UCSD-AML1 (cell line): ENCODE data around the gene NRN1.
A peak's percentile ranks its signal among the peaks of the same experiment; 100 is the strongest.
"Not testable (repeated sequence)": the region's sequence is repeated elsewhere in the genome, so short reads cannot be mapped to it uniquely, and the experiment has no call there.

Experiments used
- DNase-seq: peaks from one replicate; lab custom pipeline; 2025; ENCODE audit not compliant: unreplicated experiment; lab: John Stamatoyannopoulos, UW

The NRN1 gene

DNA sequence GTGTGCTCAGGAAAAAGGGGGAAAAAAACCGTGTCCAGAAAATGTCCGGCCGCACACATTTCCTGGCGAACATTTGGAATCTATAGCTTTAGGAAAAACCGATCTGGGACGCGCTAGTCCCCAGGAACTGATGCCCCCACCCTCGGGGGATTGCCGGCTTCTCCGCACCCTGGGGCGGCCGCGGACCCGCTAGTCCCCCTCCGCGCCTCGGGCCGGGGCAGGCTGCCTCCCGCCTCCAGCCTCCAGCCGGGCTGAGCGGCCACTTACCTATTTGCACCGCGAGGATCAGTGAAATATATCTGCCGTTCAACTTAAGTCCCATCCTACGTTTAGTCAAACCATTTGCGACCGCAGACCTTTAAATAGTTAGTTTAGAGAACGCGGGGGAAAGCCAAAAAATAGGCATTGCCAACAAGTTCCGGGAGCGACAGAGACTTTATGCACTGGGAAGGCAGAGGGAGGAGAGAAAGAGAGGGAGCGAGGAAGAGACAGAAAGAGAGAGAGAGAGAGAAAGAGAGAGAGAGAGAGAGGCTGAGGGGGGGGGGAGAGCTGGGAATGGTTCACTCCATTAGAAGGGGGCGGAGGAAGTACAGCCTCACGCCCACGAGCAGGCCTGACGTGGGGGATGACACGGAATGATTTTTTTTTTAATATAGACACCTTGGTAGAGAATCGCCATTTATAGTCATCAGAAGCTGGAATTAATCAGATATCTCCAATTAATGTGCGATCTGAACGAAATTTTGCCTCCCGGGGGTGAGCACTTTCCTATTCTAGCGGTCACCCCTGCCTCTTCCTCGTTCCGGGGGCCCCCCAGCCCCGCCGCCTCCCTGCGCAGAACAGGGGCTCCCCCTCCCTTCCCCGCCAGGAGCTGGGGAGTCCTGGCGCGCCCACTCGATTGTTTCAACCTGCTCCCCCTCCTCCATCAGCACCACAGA is at the start of gene NRN1:
Gene NRN1, minus strand, starts transcription at position 498 of the 938 bp plus-strand sequence. Its CDS starts 176 bp downstream, at position 322.
- no peak for DNase-seq

DNA sequence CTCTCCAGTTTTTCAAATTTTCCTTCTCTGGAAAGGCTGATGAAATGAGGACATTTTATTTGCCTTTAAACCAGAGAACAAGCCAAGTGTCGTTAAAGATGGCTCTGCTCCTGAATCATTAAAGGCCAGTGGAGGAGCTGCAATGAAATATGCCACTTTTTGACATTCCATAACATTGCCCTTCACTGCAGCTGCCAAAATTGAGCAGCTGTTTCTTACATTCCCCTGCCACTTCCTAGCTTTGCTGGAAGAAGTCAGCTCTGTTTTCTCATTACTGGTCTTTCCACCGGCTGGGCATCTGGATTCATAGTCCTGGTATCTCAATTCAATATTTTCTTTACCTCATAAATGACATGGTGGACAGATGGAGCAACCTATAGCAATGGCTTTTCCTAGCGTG is 45.5 kb upstream of the NRN1 start:
- DNase-seq = no peak

- DNase-seq = no peak
These were observed 40.0 kb upstream of the NRN1 start for GRCh38 chr6:6046716-6047115.

DNA sequence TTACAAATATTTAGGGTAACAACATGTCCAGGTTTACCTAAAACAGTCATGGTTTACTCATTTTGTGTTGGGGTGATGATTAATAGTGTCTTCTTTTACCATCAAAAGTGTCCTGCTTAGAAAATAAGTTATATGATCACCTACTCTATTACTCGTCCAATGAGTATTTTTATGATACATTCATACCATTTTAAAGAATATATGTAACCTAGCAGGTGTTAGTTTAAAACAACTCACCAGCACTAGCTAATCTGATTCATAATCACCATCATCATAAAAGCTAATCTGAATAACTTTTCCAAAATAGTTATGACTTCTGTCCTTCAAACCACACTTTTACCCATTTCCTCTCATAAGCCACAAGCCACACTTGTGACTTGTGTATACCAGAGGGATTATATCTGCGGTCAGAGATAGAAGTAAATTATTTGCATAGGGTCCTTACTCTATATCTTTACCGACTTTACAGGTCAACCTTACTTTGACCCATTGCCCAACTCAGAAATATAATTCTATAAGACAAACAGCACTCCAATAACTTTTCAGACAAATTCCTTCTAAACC is 33.3 kb upstream of the NRN1 start:
- no peak for DNase-seq

DNA sequence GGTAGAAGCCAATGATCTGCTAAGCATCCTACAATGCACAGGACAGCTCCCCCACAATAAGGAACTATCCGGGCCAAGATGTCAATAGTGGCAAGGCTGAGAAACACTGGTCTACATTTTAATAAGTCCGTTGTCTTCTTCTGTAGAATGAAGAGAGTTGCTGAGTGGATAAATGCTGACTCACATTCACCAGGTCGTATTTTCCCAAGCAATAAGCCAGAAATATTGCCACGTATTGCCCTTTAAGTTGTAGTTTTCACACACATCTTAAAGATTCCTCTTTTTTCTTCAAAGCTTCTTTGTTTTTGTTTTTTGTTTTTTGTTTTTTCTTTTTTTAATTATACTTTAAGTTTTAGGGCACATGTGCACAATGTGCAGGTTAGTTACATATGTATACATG is 30.5 kb upstream of the NRN1 start:
- no peak for DNase-seq

DNA sequence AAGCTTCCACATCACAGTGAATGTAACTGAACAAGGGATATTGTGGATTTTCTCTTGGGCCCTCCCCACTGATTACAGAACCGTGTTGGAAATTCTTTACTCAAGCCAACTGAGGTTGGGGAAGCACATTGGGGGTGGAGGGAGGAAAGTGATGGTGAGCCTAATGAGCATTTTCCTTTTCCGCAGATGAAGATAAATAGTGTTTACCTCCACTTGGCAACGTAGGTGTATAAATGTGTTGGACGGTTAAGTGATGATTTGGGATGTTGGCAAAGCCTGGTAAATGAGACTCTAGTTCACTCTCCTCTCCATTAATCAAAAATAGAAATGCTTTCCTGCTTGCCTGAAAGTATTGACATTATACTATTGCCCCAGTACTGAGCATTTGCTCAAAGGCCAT is 27.1 kb upstream of the NRN1 start:
- no peak for DNase-seq

DNA sequence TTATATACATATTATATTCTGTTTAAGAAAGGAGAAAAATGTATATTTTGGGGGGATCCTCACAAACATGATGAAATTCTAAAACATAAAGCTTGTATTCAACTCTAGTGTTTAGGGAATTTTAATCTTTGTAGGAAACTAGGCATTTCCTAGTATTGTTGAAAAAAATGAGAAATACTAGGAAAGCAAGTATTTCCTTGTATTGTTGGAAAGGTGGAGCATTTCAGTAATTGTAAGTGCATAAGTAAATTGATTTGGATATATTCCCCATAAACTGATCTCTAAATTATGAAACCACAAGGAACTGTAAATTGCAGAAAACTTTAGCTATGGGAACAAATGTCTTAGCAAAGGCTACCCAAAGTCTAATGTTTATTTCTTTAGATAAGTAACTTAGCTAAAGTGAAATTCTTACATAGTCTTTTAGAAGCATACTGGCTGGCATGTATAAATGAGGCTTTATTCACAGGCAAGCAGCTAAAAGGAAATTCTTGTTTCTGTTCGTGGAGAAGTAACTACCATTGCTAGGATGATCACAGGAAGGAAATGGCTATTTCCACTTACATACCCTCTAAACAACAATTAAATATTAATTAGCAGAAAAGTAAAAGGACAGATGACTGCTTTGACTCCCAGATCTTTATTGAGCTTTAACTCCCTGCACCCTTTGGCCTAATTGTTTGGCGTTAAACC is 19.9 kb upstream of the NRN1 start:
- no peak for DNase-seq

GRCh38 chr6:6025736-6026135 is 19.0 kb upstream of the NRN1 start:
- no peak for DNase-seq

DNA sequence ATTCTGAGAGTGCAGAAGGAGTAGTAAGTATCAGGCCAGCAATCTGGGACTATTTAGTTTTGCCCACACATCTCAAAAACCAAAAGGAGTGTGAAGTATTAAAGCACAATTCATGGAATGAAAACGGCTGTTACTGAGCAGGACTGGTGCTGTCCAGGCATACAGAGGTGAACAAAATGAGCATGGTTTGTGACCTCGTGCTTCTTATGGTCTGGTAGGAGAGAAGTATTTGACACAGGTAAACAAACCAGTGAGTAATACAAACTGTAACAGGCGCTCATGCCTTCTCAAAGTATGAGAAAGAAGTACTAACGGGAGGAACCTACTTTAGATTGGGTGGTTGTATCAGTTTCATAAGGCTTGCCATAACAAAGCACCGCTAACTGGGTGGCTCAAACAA is 17.5 kb upstream of the NRN1 start:
- no peak for DNase-seq

- not testable (repeated sequence) for DNase-seq
These were observed 16.1 kb upstream of the NRN1 start for GRCh38 chr6:6022841-6023240.

DNA sequence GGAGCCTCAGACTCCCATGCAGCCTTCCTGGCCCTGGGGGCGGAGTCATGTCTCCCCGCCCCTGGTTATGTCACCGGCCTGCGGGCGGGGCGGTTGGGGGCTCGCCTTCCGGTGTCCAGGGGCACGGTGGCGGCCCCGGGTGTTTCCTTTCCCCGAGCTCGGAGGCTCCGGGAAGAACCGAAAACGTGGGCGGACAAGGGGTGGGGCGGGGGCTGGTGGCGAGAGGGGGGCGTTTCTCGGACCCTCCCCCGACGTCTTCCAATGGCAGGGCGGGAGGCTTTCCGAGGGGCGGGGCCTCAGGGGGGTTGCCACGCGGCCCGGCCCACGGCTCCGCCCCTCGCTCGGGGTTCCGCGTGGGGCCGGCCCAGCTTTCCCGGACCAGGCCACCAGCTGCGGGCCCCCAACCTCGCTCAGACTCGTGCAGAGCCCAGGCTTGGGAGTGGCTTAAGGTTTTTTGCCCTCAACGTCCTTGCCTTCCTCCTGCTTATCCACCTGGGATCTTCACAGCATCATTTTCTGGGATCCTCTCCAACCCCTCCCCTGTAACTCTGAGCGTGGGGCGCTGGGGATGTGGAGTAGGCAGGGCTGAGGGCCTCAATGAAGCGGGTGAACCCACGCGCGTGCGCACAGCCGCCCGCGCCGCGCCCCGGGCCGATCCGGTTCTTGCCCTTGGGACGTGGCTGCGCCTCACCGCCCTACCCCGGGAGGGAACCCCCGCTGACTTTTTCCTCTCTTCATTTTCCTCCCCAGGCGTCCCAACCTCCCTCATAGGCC is 2.1 kb upstream of the NRN1 start:
- peak; percentile 83 for DNase-seq

- DNase-seq = no peak
These were observed 1.4 kb upstream of the NRN1 start for GRCh38 chr6:6008089-6008647.

GRCh38 chr6:6007366-6008088 is 802 bp upstream of the NRN1 start:
- no peak for DNase-seq

GRCh38 chr6:6006006-6006427 is 708 bp downstream of the NRN1 start:
- no peak for DNase-seq

DNA sequence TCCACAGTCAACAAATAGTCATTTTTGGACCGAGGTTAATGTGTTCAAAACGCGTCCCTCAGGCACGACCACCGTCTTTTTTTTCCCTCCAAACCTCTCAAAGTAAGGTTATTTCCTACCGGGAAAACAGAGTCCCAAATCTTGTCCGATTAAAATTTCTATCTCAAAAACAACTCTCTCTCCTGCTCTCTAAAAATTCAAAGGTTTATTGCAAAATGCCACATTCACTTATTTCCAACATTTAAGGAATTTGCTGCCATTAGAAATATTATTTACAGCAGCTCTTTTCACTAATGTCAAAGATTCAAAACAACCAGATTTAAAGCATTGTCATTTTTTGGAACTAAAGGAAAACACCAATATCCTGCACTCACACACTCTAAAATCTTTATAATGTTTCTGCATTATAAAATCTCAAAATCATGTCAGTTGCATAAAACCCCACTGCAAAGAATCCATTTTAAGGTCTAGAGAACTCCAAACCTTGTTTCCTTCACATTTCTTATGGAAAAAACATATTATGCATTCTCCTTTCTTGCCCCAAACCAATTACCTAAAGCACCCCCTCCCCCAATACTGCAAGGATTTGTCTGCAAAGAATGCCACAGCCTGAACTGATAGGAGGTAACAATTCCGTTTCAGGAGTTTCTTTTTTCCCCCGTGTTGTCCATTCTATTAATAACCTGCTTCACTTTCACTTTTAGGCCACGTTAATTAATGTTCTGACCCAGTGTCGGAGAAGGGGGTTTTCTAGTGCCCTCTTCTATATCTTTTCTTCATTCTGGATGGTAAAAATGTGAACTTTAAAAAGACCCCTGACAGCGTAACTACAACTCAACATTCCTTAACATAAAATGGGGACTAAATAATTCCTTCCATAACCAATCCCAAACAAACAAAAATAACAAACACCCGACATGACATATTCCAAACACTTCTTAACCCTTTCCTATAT is 1.4 kb downstream of the NRN1 start:
- DNase-seq = no peak

DNA sequence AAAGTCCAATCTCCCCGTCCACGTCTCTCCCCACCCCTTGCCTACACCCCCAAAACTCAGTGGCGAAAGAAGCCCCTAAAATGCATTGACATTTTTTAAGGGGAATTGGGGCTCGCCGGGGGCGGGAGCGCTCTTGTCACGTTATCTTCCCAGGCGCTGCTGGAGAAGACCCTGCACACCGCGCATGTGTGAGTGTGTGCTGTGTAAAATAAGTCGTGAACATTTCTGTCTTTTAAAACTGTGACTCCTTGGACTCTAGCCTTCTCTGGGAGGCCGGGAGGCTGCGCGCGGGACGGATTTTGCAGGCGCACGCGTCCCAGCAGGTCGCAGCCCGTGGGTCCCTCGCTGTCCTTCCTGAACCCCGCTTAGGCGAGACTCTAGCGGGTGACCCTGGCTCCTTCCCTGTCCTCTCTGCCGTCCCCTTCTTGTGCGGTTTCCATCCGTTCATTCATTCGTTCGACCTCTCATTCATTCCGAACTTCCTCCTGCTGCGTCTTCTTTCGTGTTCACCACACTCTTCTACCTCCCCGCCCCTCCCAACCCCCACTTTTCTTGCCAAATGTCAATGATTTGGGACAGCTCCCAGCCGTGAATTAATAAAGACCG is 2.2 kb downstream of the NRN1 start:
- no peak for DNase-seq

- no peak for DNase-seq
These were observed 2.9 kb downstream of the NRN1 start for GRCh38 chr6:6003621-6004366.
